Measurements from ENCODE around the gene RNASEL.

RNASEL gene

DNA sequence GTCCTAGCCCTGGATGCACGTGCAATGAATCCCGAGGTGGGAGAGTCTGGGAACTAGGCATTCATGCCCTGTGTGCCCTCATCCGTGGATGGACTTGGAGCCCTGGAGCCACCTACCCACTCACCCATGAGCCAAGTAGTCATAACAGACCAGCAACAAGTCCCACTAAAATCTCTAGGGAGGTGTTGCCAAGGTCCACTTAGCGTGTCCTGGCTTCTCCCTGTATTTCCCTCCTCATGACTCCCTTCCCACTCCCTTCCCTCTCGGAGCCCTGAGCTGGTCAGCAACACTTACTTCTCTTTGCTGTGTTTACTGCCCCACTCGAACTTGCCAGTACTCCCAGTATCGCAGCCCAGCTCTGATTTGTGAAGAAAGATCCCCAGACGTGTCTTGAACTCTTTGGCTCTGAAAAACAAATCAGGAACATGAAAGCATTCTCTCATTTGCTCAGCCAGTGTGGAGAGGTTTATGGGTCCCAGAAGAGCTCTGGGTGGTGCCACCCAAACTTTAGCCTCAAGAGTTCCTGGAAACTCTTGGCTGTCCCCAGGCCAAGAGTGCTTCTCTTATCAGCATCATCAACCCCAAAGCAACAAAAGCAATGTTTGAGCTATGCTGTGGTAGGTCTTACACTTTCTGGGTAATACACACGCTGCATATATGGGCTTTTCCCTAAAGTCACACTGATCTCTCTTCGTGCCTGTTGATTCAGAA is 14.0 kb upstream of the RNASEL start:
- DNase-seq (no peak), ATAC-seq (replicated peaks) (peak; percentile 36)
- Mint-ChIP-seq H3K4me1 (ENCODE audit: low read depth in 2 of 2) (peaks cover 13 to 16% of the 10 kb centered on the region in 2 donors), H3K27me3 (peaks cover 17% of the 10 kb centered on the region in 2 donors), H3K27ac (no peak overlapping the region), H3K36me3 (ENCODE audit: insufficient read depth) (peaks cover 10% of the 10 kb centered on the region), H3K9me3 (no peaks in the 10 kb centered on the region), H3K4me3 (peak overlapping the region; percentile 77 to 80)

DNA sequence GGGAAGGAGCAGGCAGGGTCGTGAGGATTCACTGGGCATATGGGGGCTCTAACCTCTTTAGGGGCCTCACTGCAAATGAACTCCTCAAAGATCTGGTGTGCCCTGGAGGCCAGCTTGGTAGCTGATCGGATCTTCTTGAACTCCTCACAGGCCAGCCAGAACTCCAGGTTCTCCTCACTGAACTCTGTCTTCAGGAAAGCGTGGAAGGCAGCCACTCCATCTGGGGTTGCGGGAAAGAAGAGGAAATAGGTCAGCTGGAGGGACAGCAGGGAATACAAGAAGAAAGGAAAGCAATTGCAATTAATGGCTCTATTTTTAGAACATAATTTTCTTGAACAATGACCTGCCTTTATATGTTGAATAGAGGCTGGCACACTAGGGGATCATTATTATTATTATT is 12.9 kb upstream of the RNASEL start:
- Mint-ChIP-seq H3K36me3 (ENCODE audit: insufficient read depth) (peaks cover 10% of the 10 kb centered on the region), H3K27ac (no peak overlapping the region), H3K27me3 (peaks cover 11 to 13% of the 10 kb centered on the region in 2 donors), H3K4me1 (ENCODE audit: low read depth in 2 of 2) (peaks cover 13 to 16% of the 10 kb centered on the region in 2 donors), H3K9me3 (no peaks in the 10 kb centered on the region), H3K4me3 (no peak overlapping the region)
- ATAC-seq (replicated peaks), result no peak
- no peak for DNase-seq

DNA sequence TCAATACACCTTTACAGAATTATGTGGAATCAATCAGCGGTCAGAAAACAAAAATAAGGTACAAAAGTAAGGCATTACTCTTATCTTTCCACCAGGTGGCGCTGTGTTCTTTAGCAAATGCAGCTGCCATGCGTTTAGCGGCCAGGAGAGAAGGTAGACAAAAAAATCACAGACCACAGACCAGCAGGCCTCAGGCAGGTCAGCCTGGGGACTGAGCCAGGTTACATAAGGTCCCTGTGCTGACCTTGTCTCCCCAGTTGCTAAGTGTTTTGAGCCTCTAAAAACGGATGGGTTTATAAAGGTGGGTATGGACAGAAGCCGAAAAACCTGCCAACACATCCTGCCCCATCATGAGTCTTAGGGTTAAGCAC is 12.3 kb upstream of the RNASEL start:
- Mint-ChIP-seq H3K27ac (no peak overlapping the region), H3K4me3 (no peak overlapping the region), H3K4me1 (ENCODE audit: low read depth in 2 of 2) (peaks cover 13 to 16% of the 10 kb centered on the region in 2 donors), H3K27me3 (peaks cover 11 to 13% of the 10 kb centered on the region in 2 donors), H3K9me3 (no peaks in the 10 kb centered on the region), H3K36me3 (ENCODE audit: insufficient read depth) (peaks cover 10% of the 10 kb centered on the region)
- DNase-seq (peak; percentile 65 to 73 (median 69)), ATAC-seq (replicated peaks) (peak; percentile 9)

DNA sequence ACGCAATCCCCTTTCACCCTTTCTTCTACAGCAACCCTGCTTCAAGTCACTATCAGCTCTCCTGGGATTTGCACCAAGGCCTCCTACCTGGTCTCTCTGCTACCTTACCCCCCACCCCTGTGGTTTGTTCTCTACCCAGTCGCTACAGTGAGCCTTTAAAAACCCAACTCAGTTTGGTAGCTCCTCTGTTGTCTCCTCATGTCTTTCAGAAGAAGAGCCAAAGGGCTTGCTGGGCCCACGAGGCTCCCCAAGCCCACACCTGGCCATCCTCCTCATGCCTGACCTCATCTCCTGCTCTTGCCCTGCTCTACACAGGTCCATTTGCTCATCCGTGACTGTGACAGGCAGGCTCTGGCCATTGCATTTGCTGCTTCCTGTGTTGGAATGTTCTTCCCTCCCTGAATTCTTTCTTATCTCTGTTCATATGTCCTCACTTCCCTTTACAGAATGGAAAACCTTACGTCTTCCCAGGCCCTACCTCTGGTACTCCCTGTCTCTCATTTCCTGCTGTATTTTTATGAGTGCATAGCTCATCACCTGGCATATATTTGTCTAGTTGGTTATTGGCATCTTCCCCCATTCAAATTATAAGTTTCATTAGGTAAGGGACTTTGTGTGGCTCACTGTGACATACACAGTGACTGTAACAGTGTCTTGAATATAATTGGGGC is 11.8 kb upstream of the RNASEL start:
- no peaks in the 10 kb centered on the region for H3K9me3 Mint-ChIP-seq
- peaks cover 10% of the 10 kb centered on the region for H3K36me3 Mint-ChIP-seq (ENCODE audit: insufficient read depth)
- H3K27ac Mint-ChIP-seq, result peak overlapping the region in 1 of 2 donors; percentile 42
- H3K4me1 Mint-ChIP-seq (ENCODE audit: low read depth in 2 of 2), result peaks cover 13 to 16% of the 10 kb centered on the region in 2 donors
- H3K27me3 Mint-ChIP-seq, result peaks cover 11 to 17% of the 10 kb centered on the region in 2 donors
- no peak overlapping the region for H3K4me3 Mint-ChIP-seq
- ATAC-seq (replicated peaks) (no peak), DNase-seq (no peak)

DNA sequence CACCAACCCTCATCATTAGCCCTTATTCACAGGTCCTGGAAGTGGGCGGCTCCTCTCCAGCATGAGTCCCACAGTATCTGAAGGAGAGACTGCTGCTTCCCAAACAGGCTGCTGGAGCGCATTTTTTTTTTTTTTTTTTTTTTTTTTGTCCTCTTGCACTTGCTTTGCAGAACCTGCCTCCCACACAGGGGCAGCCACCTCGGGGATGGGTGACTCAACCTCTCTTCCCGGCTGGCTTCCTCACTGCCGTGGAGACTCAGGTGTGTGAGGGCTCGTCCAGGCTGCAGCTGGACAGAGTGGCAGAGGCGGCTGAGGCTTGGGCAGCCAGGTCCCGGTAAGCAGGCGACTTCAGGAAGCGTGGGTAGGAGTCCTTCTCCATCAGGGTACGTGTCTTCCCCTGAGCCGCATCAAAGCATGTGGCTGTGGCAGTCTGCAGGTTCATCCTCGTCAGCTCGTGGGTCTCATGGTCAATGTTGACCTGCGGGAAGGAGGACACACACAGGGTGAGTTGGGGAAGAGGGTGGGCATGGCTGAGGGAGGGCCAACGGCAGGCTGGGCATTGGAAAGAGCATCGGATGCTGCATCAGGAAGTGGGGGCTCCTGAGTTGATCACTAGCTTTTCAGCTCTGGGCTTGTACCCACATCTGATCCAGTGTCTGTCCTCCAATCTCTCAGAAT is 11.1 kb upstream of the RNASEL start:
- ATAC-seq (replicated peaks), result no peak
- Mint-ChIP-seq H3K36me3 (ENCODE audit: insufficient read depth) (peaks cover 10% of the 10 kb centered on the region), H3K27me3 (peaks cover 11 to 18% of the 10 kb centered on the region in 2 donors), H3K4me3 (no peak overlapping the region), H3K9me3 (no peaks in the 10 kb centered on the region), H3K4me1 (ENCODE audit: low read depth in 2 of 2) (peaks cover 13 to 16% of the 10 kb centered on the region in 2 donors), H3K27ac (peak overlapping the region in 1 of 2 donors; percentile 42)
- DNase-seq, result no peak

DNA sequence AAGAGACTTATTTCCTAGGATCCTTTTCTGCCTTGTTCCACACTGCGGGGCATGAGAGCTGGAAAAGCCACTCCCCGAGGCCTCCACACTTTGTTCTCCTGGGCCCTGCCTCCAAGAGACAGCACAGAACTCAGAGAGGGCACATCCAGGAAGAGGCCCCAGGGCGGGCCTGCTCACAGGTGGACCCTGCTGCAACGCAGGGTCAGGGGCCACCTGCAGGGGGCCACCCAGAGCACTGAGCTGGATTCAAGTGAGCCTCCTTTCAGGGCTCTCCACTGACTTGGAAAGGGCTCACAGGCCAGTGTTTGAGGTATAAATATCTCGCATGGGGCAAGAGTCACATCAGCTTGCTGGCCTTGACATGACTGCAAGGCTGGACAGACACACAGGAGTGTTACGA is 10.3 kb upstream of the RNASEL start:
- peaks cover 9 to 13% of the 10 kb centered on the region in 2 donors for H3K4me1 Mint-ChIP-seq (ENCODE audit: low read depth in 2 of 2)
- H3K27me3 Mint-ChIP-seq, result peaks cover 11 to 18% of the 10 kb centered on the region in 2 donors
- ATAC-seq (replicated peaks) (no peak), DNase-seq (no peak)
- H3K9me3 Mint-ChIP-seq, result no peaks in the 10 kb centered on the region
- no peak overlapping the region for H3K4me3 Mint-ChIP-seq
- no peak overlapping the region for H3K27ac Mint-ChIP-seq
- peaks cover 8% of the 10 kb centered on the region for H3K36me3 Mint-ChIP-seq (ENCODE audit: insufficient read depth)

DNA sequence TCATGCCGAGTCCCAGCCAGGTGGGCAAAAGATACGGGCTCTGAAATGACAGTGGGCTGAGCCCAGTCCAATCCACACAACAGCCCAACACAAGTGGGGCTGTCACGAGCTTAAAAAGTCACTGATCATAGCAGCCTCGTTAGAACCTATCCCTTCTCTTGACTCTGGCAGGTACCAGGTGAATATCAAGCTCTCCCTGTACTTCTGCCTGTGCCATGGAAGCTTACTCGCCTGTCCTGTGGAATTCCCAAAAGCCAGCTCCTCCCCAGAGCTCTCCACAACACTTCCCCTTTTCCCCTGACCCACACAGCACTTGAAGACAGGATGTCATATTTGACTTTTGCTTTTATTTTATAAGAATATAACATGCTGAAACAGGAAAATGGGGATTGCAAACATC is 9.2 kb upstream of the RNASEL start:
- Mint-ChIP-seq H3K4me1 (ENCODE audit: low read depth in 2 of 2) (peaks cover 0 to 3% of the 10 kb centered on the region in 2 donors), H3K9me3 (no peaks in the 10 kb centered on the region), H3K36me3 (ENCODE audit: insufficient read depth) (no peaks in the 10 kb centered on the region), H3K27ac (no peak overlapping the region), H3K27me3 (peaks cover 11 to 18% of the 10 kb centered on the region in 2 donors), H3K4me3 (no peak overlapping the region)
- DNase-seq, result no peak
- no peak for ATAC-seq (replicated peaks)

DNA sequence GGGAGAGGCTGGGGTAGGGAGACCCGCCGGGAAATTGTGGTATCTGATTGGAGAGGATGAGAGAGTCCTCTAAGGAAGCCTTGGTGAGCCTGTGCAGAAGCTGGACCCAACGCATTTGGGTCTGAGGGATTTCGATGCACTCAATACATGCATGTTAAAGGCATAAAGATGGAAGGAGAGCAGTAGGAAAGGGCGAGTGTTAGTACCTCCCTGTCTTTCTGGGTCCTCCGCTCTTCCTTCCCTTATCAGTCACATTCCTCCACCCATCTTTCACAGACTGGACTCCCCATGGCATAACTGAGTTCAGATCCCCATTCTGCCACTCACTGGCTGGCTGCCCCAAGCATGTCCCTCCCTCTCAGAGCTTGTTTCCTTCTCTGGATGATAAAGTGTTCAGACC is 7.9 kb upstream of the RNASEL start:
- H3K36me3 Mint-ChIP-seq (ENCODE audit: insufficient read depth), result no peaks in the 10 kb centered on the region
- H3K27ac Mint-ChIP-seq, result no peak overlapping the region
- H3K9me3 Mint-ChIP-seq, result no peaks in the 10 kb centered on the region

DNA sequence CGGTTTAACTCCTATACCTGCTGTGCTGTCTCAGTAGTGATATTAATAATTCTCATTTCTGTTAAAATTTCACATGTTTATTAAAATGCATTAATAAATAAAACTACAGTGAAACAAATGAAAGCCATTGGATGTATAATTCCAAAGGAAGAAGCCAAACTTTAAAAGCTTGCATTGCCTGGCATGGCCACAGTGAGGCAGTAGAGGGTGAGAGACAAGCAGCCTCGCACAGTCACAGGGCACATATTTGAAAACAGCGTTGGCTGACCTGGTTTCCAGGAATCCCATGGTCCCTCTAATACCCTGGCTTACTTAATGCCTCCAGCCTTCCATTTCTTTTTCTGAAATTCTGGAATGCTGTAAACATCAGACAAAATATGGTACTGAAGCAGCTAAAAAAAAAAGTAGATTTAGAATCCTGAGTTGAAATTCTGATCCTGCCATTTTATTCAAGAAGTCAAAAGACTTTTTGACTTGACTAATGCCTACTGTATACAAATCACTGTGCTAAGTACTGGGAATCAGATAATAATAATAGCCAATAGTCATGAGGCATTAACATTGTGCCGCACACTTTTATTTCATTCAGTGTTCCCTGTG is 6.7 kb upstream of the RNASEL start:
- peak; percentile 58 to 70 (median 63) for DNase-seq
- no peak overlapping the region for H3K4me3 Mint-ChIP-seq
- no peak overlapping the region for H3K27ac Mint-ChIP-seq
- peak; percentile 81 for ATAC-seq (replicated peaks)
- peaks cover 11 to 27% of the 10 kb centered on the region in 2 donors for H3K27me3 Mint-ChIP-seq
- no peaks in the 10 kb centered on the region for H3K9me3 Mint-ChIP-seq
- H3K4me1 Mint-ChIP-seq (ENCODE audit: low read depth in 2 of 2), result no peaks in the 10 kb centered on the region
- no peaks in the 10 kb centered on the region for H3K36me3 Mint-ChIP-seq (ENCODE audit: insufficient read depth)

More for the DNA sequence above, 7.9 kb upstream of the RNASEL start:
- ATAC-seq (replicated peaks) (no peak), DNase-seq (no peak)
- H3K4me3 Mint-ChIP-seq, result no peak overlapping the region
- H3K4me1 Mint-ChIP-seq (ENCODE audit: low read depth in 2 of 2), result no peaks in the 10 kb centered on the region
- peaks cover 11 to 22% of the 10 kb centered on the region in 2 donors for H3K27me3 Mint-ChIP-seq

DNA sequence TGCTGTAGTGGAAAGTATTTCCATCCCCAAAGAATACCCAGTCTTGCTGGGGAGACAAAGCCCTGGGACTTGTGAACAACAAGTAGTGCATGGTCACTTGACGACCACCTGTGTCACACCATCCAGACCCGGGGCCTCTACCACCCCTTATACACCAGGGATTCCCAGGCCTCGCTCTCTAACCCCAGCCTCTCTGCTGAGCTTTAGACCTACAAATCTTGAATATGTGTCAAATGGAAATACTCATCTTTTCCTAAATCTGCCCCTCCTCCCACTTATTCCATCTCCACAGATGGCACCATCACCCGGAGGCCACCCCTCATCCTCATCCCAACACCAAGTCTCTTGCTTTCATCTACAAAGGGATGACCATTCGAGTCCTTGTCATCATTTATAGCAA is 875 bp upstream of the RNASEL start:
- Mint-ChIP-seq H3K4me1 (ENCODE audit: low read depth in 2 of 2) (peaks cover 33 to 35% of the 10 kb centered on the region in 2 donors), H3K36me3 (ENCODE audit: insufficient read depth) (peaks cover 21% of the 10 kb centered on the region), H3K27me3 (peaks cover 0 to 9% of the 10 kb centered on the region in 2 donors), H3K9me3 (no peaks in the 10 kb centered on the region), H3K4me3 (peak overlapping the region; percentile 98 to 100), H3K27ac (peak overlapping the region; percentile 99 to 100)
- ATAC-seq (replicated peaks), result no peak
- no peak for DNase-seq

DNA sequence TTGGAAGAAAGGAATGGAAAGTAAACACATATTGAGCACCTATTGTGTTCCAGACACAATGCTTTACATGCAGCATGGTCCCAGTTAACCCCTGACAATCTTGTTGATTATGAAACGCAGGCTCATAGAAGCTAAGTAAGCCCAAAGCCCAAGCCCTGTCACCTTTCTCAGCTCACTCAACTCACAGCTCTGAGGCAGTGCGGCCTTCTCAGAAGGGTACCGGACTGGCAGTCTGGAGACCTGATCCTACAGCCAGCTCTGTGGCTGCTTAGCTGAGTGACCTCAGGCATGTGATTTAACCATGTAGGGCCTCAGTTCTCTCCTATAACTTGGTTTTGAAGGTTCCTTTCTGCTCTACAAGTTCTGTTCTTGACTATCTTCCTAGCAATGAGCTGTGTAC is 464 bp upstream of the RNASEL start:
- Mint-ChIP-seq H3K27ac (peak overlapping the region; percentile 99 to 100), H3K9me3 (no peaks in the 10 kb centered on the region), H3K36me3 (ENCODE audit: insufficient read depth) (peaks cover 21% of the 10 kb centered on the region)

DNA sequence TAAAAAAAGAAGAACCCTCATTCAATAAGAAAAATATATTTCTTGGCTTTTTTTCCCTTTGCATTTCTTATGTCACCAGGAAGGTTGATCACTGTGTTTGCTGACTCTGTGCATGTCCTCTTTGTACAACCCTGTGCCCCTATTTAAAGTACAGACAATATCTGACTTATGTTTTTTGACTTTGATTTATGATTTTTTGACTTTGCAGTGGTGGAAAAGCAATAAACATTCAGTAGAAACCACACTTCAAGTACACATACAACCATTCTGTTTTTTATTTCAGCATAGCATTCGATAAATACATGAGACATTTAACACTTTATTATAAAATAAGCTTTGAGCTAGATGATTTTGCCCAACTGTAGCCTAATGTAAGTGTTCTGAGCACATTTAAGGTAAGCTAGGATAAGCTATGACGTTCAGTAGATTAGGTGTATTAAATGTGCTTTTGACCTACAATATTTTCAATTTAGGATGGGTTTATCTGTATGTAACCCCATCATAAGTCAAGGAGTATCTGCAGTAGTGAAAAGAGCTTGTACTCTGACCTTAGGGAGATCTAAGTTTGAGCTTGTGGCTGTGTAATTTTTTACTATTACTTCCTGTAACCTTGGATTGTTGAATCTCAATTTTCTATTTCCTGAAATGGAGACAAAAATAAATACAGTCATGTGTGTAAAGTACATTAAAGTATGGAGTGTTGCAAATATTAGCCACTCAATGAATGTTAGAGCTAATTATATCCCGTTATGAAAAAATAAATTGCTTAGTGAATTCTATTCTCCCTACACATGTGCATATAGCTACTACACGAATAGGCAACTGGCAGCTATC is 1.2 kb downstream of the RNASEL start:
- peaks cover 54% of the 10 kb centered on the region in 2 donors for H3K4me1 Mint-ChIP-seq (ENCODE audit: low read depth in 2 of 2)
- H3K36me3 Mint-ChIP-seq (ENCODE audit: insufficient read depth), result peaks cover 28% of the 10 kb centered on the region
- no peak for DNase-seq
- peak; percentile 6 for ATAC-seq (replicated peaks)
- peak overlapping the region; percentile 99 to 100 for H3K27ac Mint-ChIP-seq
- no peaks in the 10 kb centered on the region for H3K9me3 Mint-ChIP-seq
- peaks cover 0 to 9% of the 10 kb centered on the region in 2 donors for H3K27me3 Mint-ChIP-seq
- peak overlapping the region; percentile 98 to 100 for H3K4me3 Mint-ChIP-seq

More for the DNA sequence above, 464 bp upstream of the RNASEL start:
- H3K4me3 Mint-ChIP-seq, result peak overlapping the region; percentile 98 to 100
- no peak for DNase-seq
- no peak for ATAC-seq (replicated peaks)
- peaks cover 0 to 9% of the 10 kb centered on the region in 2 donors for H3K27me3 Mint-ChIP-seq
- peaks cover 37 to 39% of the 10 kb centered on the region in 2 donors for H3K4me1 Mint-ChIP-seq (ENCODE audit: low read depth in 2 of 2)
